ENCODE measurements around the gene TNIK. TPM values are rescaled to one million over a fixed set of nuclear protein-coding genes. Genes with fewer than 3 reads are reported as not detected.

TNIK gene
- total and polyA plus RNA-seq, 2 of the 4 experiments (the other 2 are of a cell fraction), result 3.4 to 6.3 TPM

- no peak overlapping the region for H3K56ac ChIP-seq (ENCODE audit: extremely low read depth, insufficient read depth, low read length)
- dilution Hi-C loops (cut with HindIII; ENCODE audit: low sequenced_read_pairs, unreplicated experiment), result no loop called here
Observed at GRCh38 chr3:171343693-171344092, 116.5 kb downstream of the TNIK start.

More at GRCh38 chr3:171343693-171344092, 116.5 kb downstream of the TNIK start:
- H3K4me3 ChIP-seq (ENCODE audit: insufficient read depth, low read depth, low read length), result no peak overlapping the region
- H3K4ac ChIP-seq (ENCODE audit: low read depth, low read length), result no peak overlapping the region
- H2AK5ac ChIP-seq (ENCODE audit: low read depth, low read length), result no peak overlapping the region
- H3K4me2 ChIP-seq (ENCODE audit: low read depth, low read length), result no peak overlapping the region
- intact Hi-C loops (cut with micrococcal nuclease) (no loop called here), in situ Hi-C loops (cut with MboI; ENCODE audit: low sequenced_read_pairs) (no loop called here)
- H3K9me1 ChIP-seq (ENCODE audit: insufficient read depth, low read length), result no peaks in the 10 kb centered on the region
- no peaks in the 10 kb centered on the region for H3K9me3 ChIP-seq (ENCODE audit: control insufficient read depth, insufficient read depth, low read length)
- no peak overlapping the region for H3K14ac ChIP-seq (replicated peaks; ENCODE audit: low read depth, low read length)
- no peak overlapping the region for H4K5ac ChIP-seq (ENCODE audit: low read depth, low read length)
- H2BK20ac ChIP-seq (ENCODE audit: low read depth, low read length), result no peak overlapping the region
- no TSS peak for BruUV-seq (replicated peaks)
- CTCF ChIA-PET, result no interaction called here
- no CpG with 5 or more reads among the region's 1 CpG for WGBS, 2 experiments (ENCODE audit: extremely low coverage in 2 of 2, insufficient read length in 1 of 2)
- H4K8ac ChIP-seq (ENCODE audit: low read depth in 2 of 2, low read length in 2 of 2), result no peak overlapping the region
- no peak overlapping the region for H3K23ac ChIP-seq (ENCODE audit: low read depth, low read length)
- H2BK120ac ChIP-seq (ENCODE audit: low read depth, low read length), result no peak overlapping the region
- H2BK15ac ChIP-seq (ENCODE audit: low read depth, low read length), result no peak overlapping the region
- no peak overlapping the region for H2AFZ ChIP-seq (replicated peaks; ENCODE audit: low read length, poor library complexity)
- no peaks in the 10 kb centered on the region for H3K79me1 ChIP-seq (ENCODE audit: low read depth in 1 of 2, low read length in 2 of 2)
- H4K91ac ChIP-seq (ENCODE audit: insufficient read depth, low read depth, low read length), result no peak overlapping the region
- POLR2A ChIA-PET (ENCODE audit: unreplicated experiment), result no interaction called here
- H2BK5ac ChIP-seq (ENCODE audit: low read depth, low read length, poor library complexity, severe bottlenecking), result no peak overlapping the region
- H3K36me3 ChIP-seq (ENCODE audit: control insufficient read depth, insufficient read depth, low read length), result no peaks in the 10 kb centered on the region
- no peak overlapping the region for H3K9ac ChIP-seq (ENCODE audit: low read depth, low read length)
- no peak overlapping the region for H2AK9ac ChIP-seq (replicated peaks; ENCODE audit: low read depth, low read length, poor library complexity)
- H3K4me1 ChIP-seq (ENCODE audit: control insufficient read depth, insufficient read depth, low read length), result peaks cover 1% of the 10 kb centered on the region; the same call in 1 of the 2 replicates
- ATAC-seq (ENCODE audit: low read depth) (no peak), DNase-seq (no peak)
- H3K27ac ChIP-seq (ENCODE audit: insufficient read depth, low read length), result no peak overlapping the region
- no peaks in the 10 kb centered on the region for H3K27me3 ChIP-seq (ENCODE audit: control insufficient read depth, insufficient read depth, low read length)
- TF ChIP-seq CTCF (conservative IDR thresholded peaks at IDR 0.05; ENCODE audit: low read depth, low read length) (no peak), RFX5 (IDR thresholded peaks at IDR 0.05; ENCODE audit: low read depth, low read length) (no peak), CEBPB (IDR thresholded peaks at IDR 0.05; ENCODE audit: low read depth, low read length) (no peak), SMC3 (IDR thresholded peaks at IDR 0.05; ENCODE audit: low read depth, low read length) (no peak), MAZ (IDR thresholded peaks at IDR 0.05; ENCODE audit: borderline replicate concordance, low read depth, low read length) (no peak), ELK1 (IDR thresholded peaks at IDR 0.05; ENCODE audit: borderline replicate concordance, low read depth, low read length) (no peak), MAFK (IDR thresholded peaks at IDR 0.05; ENCODE audit: low read depth, low read length) (no peak), NFE2L2 (IDR thresholded peaks at IDR 0.05; ENCODE audit: low read depth, low read length) (no peak), FOS (IDR thresholded peaks at IDR 0.05; ENCODE audit: low read depth, low read length) (no peak), BHLHE40 (IDR thresholded peaks at IDR 0.05; ENCODE audit: low read depth, low read length) (no peak), RCOR1 (IDR thresholded peaks at IDR 0.05; ENCODE audit: insufficient replicate concordance, low read length) (no peak), USF2 (IDR thresholded peaks at IDR 0.05; ENCODE audit: low read depth, low read length) (no peak)
- H3K18ac ChIP-seq (ENCODE audit: low read depth, low read length), result no peak overlapping the region
- H4K20me1 ChIP-seq (ENCODE audit: insufficient read depth, low read length), result no peaks in the 10 kb centered on the region

Measured in IMR-90 (cell line).